Effector memory CD4-positive, alpha-beta T cell (primary cell): ENCODE measurements around the gene GCNA.

Source experiments
- DNase-seq, 3 donors: peaks; one replicate each; pipeline ENCODE4 v3.0.0-alpha.2; 2020
- H3K27ac ChIP-seq: 2 replicates; pipeline ENCODE4 v1.7.0; 2013; ENCODE audit warnings: mild to moderate bottlenecking, low read length, moderate library complexity; ENCODE audit not compliant: insufficient read depth, poor library complexity, severe bottlenecking
- H3K27me3 ChIP-seq: replicated peaks from 2 replicates; pipeline ENCODE4 v1.7.0; 2013; ENCODE audit warnings: mild to moderate bottlenecking, low read length; ENCODE audit not compliant: insufficient read depth, control insufficient read depth, poor library complexity, severe bottlenecking
- H3K36me3 ChIP-seq: 2 replicates; pipeline ENCODE4 v1.7.0; 2013; ENCODE audit warnings: mild to moderate bottlenecking, low read length, moderate library complexity; ENCODE audit not compliant: control insufficient read depth, insufficient read depth
- H3K4me1 ChIP-seq: 2 replicates; pipeline ENCODE4 v1.7.0; 2013; ENCODE audit warnings: low read length, mild to moderate bottlenecking; ENCODE audit not compliant: control insufficient read depth, insufficient read depth, poor library complexity, severe bottlenecking
- H3K4me3 ChIP-seq: 2 replicates; pipeline ENCODE4 v1.7.0; 2013; ENCODE audit warnings: low read length, low read depth, mild to moderate bottlenecking; ENCODE audit not compliant: insufficient read depth, poor library complexity, severe bottlenecking
- H3K9me3 ChIP-seq: 2 replicates; pipeline ENCODE4 v1.7.0; 2013; ENCODE audit warnings: mild to moderate bottlenecking, low read length, moderate library complexity; ENCODE audit not compliant: control insufficient read depth

Gene GCNA

DNA sequence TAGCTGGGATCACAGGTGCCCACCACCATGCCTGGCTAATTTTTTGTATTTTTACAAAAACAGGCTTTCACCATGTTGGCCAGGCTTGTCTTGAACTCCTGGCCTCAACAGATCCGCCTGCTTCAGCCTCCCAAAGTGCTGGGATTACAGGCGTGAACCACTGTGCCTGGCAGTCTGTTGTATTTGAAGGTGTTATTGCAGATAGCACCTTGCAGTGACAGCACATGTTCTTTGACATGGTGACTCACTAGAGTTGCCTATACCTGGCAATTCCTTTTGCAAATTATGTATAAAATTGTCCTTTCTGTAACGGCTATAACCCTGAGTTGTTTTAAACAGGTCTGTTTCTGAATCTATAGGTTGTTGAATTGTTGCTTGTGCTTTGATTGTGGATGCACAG, 37.4 kb upstream of the GCNA start:
- H3K9me3 ChIP-seq = no peaks in the 10 kb centered on the region
- H3K36me3 ChIP-seq = peaks cover 19% of the 10 kb centered on the region
- H3K27me3 ChIP-seq = no peaks in the 10 kb centered on the region
- H3K4me1 ChIP-seq = peaks cover 7% of the 10 kb centered on the region
- H3K4me3 ChIP-seq = no peak overlapping the region
- DNase-seq = no peak
- peak overlapping the region; percentile 43 for H3K27ac ChIP-seq

DNA sequence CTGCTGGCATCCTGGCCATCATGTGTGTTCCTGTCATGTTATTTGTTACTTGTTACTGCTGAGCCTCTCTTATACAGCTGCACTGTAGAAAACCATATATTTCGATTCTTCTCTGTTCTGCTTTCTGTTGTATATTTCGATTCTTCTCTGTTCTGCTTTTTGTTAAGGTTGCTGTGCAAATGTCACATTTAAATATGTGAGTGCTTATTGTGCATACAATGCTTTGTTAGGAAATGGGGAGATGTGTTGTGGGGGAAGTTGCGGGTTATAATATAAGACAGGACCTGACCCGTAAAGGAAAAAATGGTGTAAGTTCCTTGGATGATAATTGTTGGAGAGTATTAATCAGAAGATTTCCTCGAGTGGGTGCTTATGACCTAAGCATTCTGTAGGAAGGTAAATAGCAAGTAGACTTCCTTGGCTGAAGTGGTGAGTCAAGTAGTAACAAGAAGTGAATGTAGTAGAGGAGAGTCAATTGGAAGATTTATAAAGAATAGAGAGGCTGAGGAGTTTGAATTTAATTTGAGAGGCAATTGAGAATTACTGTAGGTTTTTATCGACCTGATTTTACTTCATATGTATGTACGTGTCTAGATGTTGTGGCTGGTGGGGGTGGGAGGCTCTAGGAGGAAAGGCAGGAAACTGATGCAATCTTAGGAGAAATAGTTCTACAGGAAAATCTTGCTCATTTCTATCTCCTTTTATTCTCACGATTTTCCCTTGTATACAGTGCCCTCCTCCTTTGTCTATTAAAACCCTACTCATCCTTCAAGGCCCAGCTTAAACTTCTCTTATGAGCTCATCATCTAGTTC, 36.8 kb upstream of the GCNA start:
- DNase-seq = no peak
- no peak overlapping the region for H3K4me3 ChIP-seq
- H3K27me3 ChIP-seq = no peaks in the 10 kb centered on the region
- H3K27ac ChIP-seq = peak overlapping the region; percentile 43
- no peaks in the 10 kb centered on the region for H3K9me3 ChIP-seq
- H3K4me1 ChIP-seq = peaks cover 7% of the 10 kb centered on the region
- peaks cover 25% of the 10 kb centered on the region for H3K36me3 ChIP-seq

DNA sequence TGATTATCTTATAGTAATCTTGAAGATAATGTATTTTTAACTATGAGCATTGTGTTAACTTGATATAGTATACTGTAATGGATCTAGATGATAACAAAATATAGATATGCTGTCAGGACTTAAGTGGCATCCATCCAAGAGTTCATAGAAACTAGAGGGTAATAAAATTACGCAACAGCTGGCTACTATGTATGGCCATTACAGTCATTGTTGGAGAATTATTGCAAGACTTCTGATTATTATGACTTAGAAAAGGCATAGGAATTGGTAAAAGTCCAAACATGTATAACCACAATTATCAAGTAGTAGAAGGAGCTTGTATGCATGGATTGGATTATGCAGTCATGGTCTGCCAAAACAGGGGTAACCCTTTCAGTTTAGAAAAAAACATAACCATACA, 35.8 kb upstream of the GCNA start:
- peaks cover 35% of the 10 kb centered on the region for H3K36me3 ChIP-seq
- no peaks in the 10 kb centered on the region for H3K27me3 ChIP-seq
- H3K27ac ChIP-seq = no peak overlapping the region
- DNase-seq = no peak
- H3K4me1 ChIP-seq = peaks cover 7% of the 10 kb centered on the region
- no peaks in the 10 kb centered on the region for H3K9me3 ChIP-seq
- H3K4me3 ChIP-seq = no peak overlapping the region

DNA sequence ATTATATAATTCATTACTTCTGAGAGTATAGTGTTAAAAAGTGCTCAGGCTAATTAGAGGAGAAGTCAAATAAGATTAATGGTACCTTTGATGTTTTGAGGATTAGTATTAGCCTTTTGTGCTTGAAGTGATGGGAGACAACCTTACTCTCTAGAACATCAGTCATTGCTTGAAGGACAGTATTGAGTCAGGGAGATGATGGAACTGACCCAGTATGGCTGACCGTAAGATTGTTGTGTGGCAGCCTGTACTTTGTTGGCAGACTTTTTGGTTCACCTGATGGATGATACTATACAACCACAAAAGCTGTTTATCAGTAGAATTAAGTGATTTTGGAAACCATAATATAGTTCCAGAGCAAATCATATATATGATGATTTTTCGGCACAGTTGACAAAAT, 35.4 kb upstream of the GCNA start:
- H3K27me3 ChIP-seq = no peaks in the 10 kb centered on the region
- no peak overlapping the region for H3K4me3 ChIP-seq
- DNase-seq = no peak
- H3K27ac ChIP-seq = no peak overlapping the region
- H3K36me3 ChIP-seq = peaks cover 39% of the 10 kb centered on the region
- peaks cover 5% of the 10 kb centered on the region for H3K4me1 ChIP-seq
- H3K9me3 ChIP-seq = no peaks in the 10 kb centered on the region

DNA sequence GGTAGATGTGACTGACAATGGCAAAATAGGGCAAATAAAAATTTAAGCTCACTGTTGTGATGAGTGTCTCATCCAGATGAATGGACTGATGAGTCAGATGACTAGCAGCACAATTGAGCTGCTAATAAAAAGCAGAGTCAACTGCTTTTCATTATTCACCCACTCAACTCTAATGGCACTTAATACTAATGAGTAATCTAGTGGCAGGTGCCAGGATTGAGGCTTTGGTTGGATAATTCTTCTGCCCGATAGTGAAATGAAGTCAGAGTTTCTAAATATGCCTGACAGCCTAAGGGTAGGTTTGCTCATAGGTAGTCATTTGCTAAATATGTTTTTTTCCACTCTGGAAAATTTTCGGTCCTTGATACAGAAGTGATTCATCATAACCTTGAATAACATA, 34.9 kb upstream of the GCNA start:
- Histone ChIP-seq H3K4me3 (no peak overlapping the region), H3K4me1 (peaks cover 3% of the 10 kb centered on the region), H3K27ac (no peak overlapping the region), H3K9me3 (no peaks in the 10 kb centered on the region), H3K27me3 (no peaks in the 10 kb centered on the region), H3K36me3 (peaks cover 42% of the 10 kb centered on the region)
- DNase-seq = no peak

DNA sequence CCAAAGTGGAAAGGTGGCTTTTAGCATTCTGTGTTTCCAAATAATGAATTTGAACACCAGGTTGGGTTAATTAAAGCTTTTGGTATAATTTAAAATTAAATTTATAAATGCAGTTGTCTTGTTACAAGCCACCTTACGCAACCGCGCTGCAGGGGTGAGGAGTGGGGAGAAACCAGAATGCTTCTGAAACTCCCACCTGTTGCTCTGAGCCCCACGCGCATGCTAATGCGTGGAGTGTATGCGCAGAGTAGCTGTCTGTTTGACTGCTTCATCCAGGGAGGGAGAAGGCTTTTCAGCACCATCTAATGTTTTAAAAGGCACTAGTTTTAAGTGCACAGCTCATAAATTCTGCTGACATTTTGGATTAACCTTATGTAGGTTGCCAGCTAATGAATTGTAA, 32.9 kb upstream of the GCNA start:
- H3K36me3 ChIP-seq = peaks cover 42% of the 10 kb centered on the region
- no peaks in the 10 kb centered on the region for H3K9me3 ChIP-seq
- no peaks in the 10 kb centered on the region for H3K27me3 ChIP-seq
- no peak for DNase-seq
- H3K27ac ChIP-seq = no peak overlapping the region
- peaks cover 3% of the 10 kb centered on the region for H3K4me1 ChIP-seq
- no peak overlapping the region for H3K4me3 ChIP-seq

DNA sequence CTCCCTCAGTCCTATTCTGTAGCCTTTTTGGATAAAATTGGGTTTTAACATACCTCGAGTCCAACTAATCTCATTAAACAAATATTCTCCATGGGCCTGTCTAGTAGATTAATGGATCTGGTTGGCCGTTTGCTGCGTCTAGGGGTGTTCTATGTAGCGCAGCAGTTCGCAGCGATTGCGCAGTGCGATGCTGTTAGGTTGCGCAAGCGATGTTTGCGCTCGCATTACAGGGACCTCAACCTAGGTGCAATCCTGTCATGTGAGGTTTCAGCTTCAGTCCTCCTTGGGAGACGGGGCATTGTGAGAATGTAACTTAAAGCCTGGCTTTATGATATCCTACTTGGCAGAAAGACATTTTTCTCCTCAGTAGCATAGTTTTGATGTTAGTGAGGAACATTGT, 31.4 kb upstream of the GCNA start:
- Histone ChIP-seq H3K4me3 (no peak overlapping the region), H3K4me1 (peaks cover 3% of the 10 kb centered on the region), H3K36me3 (peaks cover 41% of the 10 kb centered on the region), H3K27me3 (no peaks in the 10 kb centered on the region), H3K27ac (no peak overlapping the region), H3K9me3 (no peaks in the 10 kb centered on the region)
- DNase-seq = no peak

DNA sequence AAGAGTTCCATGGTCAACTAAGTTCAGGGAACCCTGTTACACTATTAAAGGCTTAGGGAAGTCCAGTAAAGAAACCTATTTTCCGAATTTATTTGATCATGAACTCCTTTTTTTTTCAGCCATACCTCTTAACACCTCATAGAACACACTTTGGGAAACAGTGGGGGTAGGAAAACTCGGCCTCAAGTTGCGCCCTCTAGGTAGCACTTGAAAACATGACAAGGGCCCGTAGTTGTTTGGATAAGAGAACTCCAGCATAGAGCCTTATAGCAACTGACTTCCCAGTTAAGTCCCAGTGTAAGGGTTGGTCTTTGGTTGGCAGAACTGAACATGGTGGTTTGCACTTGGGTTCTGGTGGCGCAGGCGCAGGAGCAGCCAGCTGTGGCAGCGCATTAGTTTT, 30.9 kb upstream of the GCNA start:
- Histone ChIP-seq H3K9me3 (no peaks in the 10 kb centered on the region), H3K27me3 (no peaks in the 10 kb centered on the region), H3K36me3 (peaks cover 38% of the 10 kb centered on the region), H3K27ac (no peak overlapping the region), H3K4me3 (no peak overlapping the region), H3K4me1 (peaks cover 3% of the 10 kb centered on the region)
- DNase-seq = no peak

DNA sequence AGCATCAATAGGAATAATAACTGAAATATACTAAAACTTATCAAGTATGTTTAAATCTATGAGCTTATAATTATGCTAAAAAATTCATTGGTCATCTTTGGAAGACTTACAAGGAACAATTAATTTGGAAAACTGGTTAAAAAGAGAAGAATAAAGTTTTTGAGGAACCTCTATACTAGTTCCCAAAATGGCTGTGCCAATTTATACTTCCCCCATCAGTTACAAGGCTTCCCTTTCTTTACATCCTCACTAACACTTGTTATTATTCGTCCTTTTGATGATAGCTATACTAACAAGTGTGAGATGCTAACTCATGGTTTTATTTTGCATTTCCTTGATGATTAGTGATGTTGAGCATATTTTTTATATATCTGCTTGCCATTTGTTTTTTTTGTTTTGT, 28.3 kb upstream of the GCNA start:
- Histone ChIP-seq H3K36me3 (peaks cover 44% of the 10 kb centered on the region), H3K27me3 (no peaks in the 10 kb centered on the region), H3K4me1 (no peaks in the 10 kb centered on the region), H3K9me3 (no peaks in the 10 kb centered on the region), H3K4me3 (no peak overlapping the region), H3K27ac (no peak overlapping the region)
- no peak for DNase-seq

DNA sequence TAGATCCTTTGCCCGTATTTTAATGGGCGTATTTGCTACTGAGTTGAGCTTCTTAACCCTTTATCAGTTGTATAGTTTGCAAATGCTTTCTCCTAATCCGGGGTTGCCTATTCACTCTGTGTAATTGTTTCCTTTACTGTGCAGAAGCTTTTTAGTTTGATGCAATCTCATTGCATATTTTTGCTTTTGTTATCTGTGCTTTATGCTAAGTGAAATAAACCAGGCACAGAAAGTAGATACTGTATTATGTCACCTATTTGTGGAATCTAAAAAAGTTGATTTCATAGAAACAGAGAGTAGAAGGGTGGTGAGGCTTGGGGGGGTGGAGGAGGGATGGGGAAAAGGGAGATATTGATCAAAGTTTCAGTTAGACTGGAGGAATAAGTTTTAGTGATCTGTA, 27.7 kb upstream of the GCNA start:
- Histone ChIP-seq H3K36me3 (peaks cover 45% of the 10 kb centered on the region), H3K9me3 (no peaks in the 10 kb centered on the region), H3K27ac (no peak overlapping the region), H3K4me3 (no peak overlapping the region), H3K4me1 (no peaks in the 10 kb centered on the region), H3K27me3 (no peaks in the 10 kb centered on the region)
- no peak for DNase-seq
